Brain microvascular endothelial cell (primary cell): ENCODE results near the gene CATSPER4.

Experiments used
- DNase-seq: peaks from one replicate; pipeline ENCODE4 v3.0.0-alpha.2; 2020
- H3K27ac ChIP-seq: fragments of 250-450 bp; sonication (Bioruptor Pico); 2 replicates; pipeline ENCODE4 v1.5.1; 2020; ENCODE audit warnings: mild to moderate bottlenecking, moderate library complexity
- H3K27me3 ChIP-seq: fragments of 250-450 bp; sonication (Bioruptor Pico); replicated peaks from 2 replicates; pipeline ENCODE4 v1.5.1; 2020; ENCODE audit warnings: mild to moderate bottlenecking
- H3K36me3 ChIP-seq: fragments of 250-450 bp; sonication (Bioruptor Pico); replicated peaks from 2 replicates; pipeline ENCODE4 v1.5.1; 2020; ENCODE audit warnings: mild to moderate bottlenecking
- H3K4me3 ChIP-seq: 2 replicates; pipeline ENCODE4 v1.5.1; 2011; ENCODE audit warnings: low read depth, mild to moderate bottlenecking, control low read depth, low read length, moderate library complexity
- CTCF ChIP-seq: IDR thresholded peaks from 2 replicates; pipeline ENCODE4 v1.5.1; 2011; ENCODE audit warnings: low read depth, mild to moderate bottlenecking, moderate library complexity, low read length, control low read depth, inconsistent platforms; ENCODE audit errors: missing control alignments
- in situ Hi-C: cut with HindIII; loops from 2 replicates; pipeline ENCODE4 v1.10.0; 2017; ENCODE audit warnings: low sequenced_read_pairs, low pct_ligation_motif_present

The CATSPER4 gene

GRCh38 chr1:26195805-26196204 is 5.4 kb downstream of the CATSPER4 start:
- no peak overlapping the region for H3K4me3 ChIP-seq
- no peaks in the 10 kb centered on the region for H3K27me3 ChIP-seq
- DNase-seq = no peak
- in situ Hi-C loops = no loop called here
- H3K36me3 ChIP-seq = no peaks in the 10 kb centered on the region
- TF ChIP-seq CTCF = no peak
- H3K27ac ChIP-seq = no peak overlapping the region

GRCh38 chr1:26197301-26197700 is 6.9 kb downstream of the CATSPER4 start:
- no peak overlapping the region for H3K4me3 ChIP-seq
- H3K27ac ChIP-seq = no peak overlapping the region
- TF ChIP-seq CTCF = no peak
- no peak for DNase-seq
- no peaks in the 10 kb centered on the region for H3K36me3 ChIP-seq
- H3K27me3 ChIP-seq = no peaks in the 10 kb centered on the region
- in situ Hi-C loops = no loop called here

GRCh38 chr1:26197813-26198212 is 7.4 kb downstream of the CATSPER4 start:
- DNase-seq = no peak
- no peaks in the 10 kb centered on the region for H3K27me3 ChIP-seq
- no peak overlapping the region for H3K27ac ChIP-seq
- in situ Hi-C loops = no loop called here
- no peak for TF ChIP-seq CTCF
- no peak overlapping the region for H3K4me3 ChIP-seq
- H3K36me3 ChIP-seq = no peaks in the 10 kb centered on the region

- Histone ChIP-seq H3K36me3 (no peaks in the 10 kb centered on the region), H3K4me3 (no peak overlapping the region), H3K27ac (no peak overlapping the region), H3K27me3 (no peaks in the 10 kb centered on the region)
- in situ Hi-C loops = no loop called here
- DNase-seq = no peak
- no peak for TF ChIP-seq CTCF
These were observed 10.0 kb downstream of the CATSPER4 start for GRCh38 chr1:26200413-26200812.

- DNase-seq = no peak
- H3K27me3 ChIP-seq = no peaks in the 10 kb centered on the region
- H3K27ac ChIP-seq = no peak overlapping the region
These were observed 13.4 kb downstream of the CATSPER4 start for GRCh38 chr1:26203642-26204318.

More at GRCh38 chr1:26203642-26204318, 13.4 kb downstream of the CATSPER4 start:
- no peak for TF ChIP-seq CTCF
- no peak overlapping the region for H3K4me3 ChIP-seq
- no peaks in the 10 kb centered on the region for H3K36me3 ChIP-seq
- in situ Hi-C loops = no loop called here
